Renal pelvis (tissue), 4 donors: ENCODE results near the gene LIG1. TPM values are rescaled to one million over a fixed set of nuclear protein-coding genes. Genes with fewer than 3 reads are reported as not detected.

Experiments
- DNase-seq: peaks from one replicate; pipeline ENCODE4 v3.0.0-alpha.2; 2013
- polyA plus RNA-seq, 3 donors: library from polyadenylated mRNA; unstranded; fragments of 120-200 nt; gene quantifications; one replicate each; pipeline ENCODE4 v1.2.1, GENCODE V29; 2013; ENCODE audit not compliant: insufficient read length in 3 of 3

The LIG1 gene
- polyA plus RNA-seq, 3 donors, result 72.0 to 77.7 (median 73.7) TPM

DNA sequence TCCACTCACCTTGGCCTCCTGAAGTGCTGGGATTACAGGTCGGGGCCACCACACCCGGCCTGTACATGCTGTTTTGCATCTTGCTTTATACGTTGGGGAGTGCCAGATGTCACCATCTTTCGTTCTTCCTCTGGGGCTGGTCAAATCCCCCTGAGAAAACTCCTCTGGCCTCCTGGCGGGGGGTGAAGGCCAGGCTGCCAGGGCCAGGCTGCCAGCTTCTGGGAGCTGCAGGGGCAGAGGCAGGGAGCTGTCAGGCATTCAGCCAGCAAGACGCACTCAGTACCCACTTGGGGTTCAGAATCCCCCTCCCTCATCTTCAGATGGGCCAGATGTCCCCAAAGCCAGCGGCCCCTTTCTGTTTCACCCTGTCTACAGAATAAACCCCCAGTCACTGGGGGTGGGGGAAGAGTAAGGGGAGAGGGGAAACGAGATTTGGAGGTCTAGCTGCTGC lies 16.4 kb upstream of the LIG1 start:
- DNase-seq, result no peak

GRCh38 chr19:48186015-48186414 lies 15.9 kb upstream of the LIG1 start:
- DNase-seq, result no peak

DNA sequence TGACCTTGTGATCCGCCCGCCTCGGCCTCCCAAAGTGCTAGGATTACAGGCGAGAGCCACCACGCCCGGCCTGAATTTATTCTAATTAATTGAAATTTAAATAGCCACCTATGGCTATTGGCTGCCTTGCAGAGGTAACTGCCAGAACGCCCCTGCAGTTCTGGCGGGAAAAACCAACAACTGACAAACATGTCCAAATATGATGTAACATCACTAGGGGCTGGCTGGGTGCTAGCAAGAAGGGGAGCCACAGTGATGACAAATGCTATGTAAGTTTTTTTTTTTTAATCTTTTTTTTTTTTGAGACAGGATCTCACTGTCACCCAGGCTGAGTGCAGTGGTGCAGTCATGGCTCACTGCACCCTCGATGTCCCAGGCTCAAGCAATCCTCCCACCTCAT lies 13.2 kb upstream of the LIG1 start:
- DNase-seq, result no peak

- DNase-seq, result no peak
Observed at GRCh38 chr19:48182434-48182833, 12.3 kb upstream of the LIG1 start.

- DNase-seq, result no peak
Observed at GRCh38 chr19:48181505-48181904, 11.4 kb upstream of the LIG1 start.

- DNase-seq, result no peak
Observed at GRCh38 chr19:48176226-48176625, 6.1 kb upstream of the LIG1 start.

GRCh38 chr19:48175578-48175977 lies 5.4 kb upstream of the LIG1 start:
- no peak for DNase-seq

DNA sequence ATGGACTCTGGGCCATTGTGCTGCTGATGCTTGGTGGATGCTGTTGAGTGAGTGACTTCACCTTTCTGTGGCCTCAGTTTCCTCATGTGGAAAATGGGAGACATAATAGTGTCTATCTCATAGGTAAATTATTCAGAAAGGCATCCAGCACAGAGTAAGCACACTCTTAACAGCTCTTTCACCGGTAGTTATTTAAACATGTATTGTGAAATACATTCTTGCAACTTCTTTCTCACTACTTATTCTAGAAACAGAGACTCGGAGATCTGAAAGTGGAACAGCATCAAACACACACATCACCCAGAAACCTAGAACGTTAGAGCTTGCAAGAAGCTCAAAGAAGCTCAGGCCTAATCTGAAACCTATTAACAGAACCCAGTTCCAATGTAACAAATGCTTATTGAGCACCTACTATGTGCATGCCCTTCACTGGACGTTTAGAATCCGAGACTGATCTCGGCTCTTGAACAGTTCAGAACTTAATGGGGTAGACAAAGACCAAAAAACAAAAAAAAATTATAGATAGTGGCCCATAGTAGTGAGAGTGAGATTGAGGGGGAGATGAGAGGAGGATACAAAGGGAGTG lies 4.4 kb upstream of the LIG1 start:
- no peak for DNase-seq

DNA sequence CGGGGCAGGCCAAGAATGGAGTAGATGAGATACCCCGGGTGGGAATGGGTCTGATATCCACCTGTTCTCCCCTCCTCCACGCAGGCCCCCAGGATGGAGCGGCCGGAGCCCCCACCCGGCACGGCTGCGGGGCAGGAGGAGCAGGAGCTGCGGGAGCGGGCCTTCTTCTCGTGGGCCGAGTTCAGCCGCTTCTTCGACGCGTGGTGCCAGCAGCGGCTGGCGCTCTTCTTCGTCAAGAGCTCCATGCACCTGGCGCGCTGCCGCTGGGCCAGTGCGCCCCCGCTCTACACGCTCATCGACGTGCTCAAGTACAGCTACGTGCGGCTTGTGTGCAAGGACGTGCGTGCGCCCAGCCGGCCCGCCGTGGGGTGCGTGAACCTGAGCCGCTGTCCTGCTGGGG lies 1.6 kb upstream of the LIG1 start:
- no peak for DNase-seq

DNA sequence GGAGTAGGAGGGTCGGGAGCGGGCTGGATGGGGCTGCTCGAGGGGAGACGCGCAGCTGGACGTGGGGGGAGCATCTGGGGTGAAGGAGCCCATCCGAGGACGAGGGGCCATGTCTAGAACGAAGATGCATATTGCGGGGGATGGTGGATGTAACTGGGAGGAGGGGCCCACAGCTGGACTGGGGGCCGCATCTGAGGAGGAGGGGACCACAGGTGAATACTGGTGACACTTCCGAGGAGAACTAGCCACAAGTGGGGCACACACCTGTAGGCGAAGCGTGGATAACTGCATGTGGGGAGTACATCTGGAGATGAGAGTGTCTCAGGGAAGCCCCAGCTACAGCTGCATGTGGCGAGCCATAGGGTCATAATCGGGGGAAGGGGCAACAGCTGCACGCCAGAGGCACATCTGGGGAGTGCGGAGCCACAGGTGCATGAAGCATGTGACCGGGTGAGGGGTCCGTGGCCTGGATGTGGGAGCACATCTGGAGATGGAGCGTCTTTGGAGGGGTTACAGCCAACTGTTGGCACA lies 738 bp upstream of the LIG1 start:
- no peak for DNase-seq

DNA sequence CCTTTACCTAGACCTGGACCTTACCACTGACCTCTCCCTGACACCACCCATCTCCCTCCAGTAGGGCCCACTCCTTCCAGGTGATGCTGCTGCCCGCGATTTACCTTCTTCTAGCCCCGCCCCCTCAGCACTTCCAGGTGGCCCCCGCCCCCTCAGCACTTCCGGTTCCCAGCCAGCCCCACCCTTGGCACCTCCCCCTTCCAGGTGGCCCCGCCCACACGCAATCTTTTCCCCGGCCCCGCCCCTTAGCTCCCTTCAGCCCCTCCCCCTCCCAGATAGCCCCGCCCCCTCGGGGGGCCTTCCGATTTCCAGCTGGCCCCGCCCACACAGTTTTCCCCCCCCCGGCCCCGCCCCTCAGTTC lies 586 bp downstream of the LIG1 start:
- peak; percentile 27 for DNase-seq

DNA sequence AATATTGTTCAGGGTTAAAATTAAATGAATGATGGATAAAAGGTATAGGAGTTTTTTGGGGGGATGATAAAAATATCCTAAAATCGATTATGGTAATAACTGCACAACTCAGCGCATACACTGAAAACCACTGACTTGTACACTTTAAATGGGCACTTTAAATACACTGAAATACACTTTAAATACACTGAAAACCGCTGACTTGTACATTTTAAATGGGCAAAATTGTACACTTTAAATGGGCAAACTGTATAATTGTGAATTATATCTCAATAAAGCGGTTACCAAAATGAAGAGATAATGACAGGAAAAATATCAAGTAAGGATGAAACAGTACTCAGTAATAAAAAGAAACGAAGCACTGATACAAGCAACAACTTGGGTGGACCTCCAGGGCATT lies 1.5 kb downstream of the LIG1 start:
- no peak for DNase-seq

DNA sequence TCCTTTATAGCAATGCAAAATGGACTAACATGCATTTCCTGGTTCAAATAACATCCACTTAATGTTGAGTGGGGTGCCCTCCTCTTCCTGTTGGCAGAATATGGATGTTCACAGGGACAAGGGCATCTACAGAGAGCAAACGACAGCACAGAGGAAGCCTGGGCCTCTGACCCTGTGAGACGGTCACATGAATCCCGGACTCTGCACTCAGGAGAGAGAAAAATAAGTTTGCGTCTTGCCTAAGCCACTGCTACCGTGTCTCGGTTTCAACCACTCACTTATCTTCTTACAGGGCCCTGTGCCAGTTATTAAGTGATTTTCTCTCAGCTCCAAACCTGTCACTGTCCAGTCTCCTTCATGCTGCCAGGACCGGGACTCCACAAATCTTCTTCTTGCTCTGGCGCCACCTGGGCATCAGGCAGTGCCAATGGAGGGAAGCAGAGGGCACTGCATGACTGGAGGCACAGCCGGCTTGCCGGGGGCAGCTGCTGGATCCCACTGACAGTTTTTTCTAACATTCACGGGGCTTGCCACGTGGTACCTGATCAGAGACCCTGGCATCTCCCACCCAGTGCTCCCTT lies 11.8 kb downstream of the LIG1 start:
- DNase-seq, result no peak

GRCh38 chr19:48154003-48154402 lies 16.1 kb downstream of the LIG1 start:
- DNase-seq, result no peak

DNA sequence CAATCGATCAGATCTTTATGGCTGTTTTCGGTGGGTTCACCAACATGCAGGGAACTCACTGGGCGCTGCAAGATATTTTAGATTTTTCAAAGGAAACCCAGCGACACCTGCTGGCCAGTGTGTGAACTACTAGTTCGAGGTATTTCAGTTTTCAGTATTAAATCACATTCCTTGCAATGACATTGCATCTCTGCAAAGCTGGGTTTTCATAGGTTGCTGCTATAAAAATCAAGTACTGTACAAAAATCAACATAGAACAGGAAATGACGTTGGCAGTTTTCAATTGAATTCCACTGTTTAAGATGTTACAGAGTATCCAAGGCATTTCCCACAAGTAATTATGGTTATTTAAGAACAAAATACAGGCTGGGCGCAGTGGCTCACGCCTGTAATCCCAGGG lies 17.6 kb downstream of the LIG1 start:
- peak; percentile 49 for DNase-seq

DNA sequence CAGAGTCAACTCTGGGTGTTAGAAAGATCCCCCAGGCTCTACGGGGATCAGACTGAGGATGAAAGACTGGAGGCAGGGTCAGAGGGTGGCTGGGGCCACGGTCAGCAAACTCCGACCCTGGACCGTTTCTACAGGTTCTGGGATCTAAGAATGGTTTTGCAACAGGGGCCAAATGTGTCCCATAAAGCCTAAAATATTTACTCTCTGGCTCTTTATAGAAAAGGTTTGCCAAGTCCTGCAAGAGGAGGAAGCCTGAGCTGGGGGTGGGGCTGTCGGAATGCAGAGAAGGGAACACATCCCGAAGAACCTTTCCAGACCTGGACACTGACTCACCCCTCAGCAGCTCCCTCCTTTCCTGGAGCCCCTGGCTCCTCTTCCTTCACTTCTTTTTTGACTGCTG lies 20.7 kb downstream of the LIG1 start:
- no peak for DNase-seq

- DNase-seq, result no peak
Observed at GRCh38 chr19:48148576-48148975, 21.6 kb downstream of the LIG1 start.

DNA sequence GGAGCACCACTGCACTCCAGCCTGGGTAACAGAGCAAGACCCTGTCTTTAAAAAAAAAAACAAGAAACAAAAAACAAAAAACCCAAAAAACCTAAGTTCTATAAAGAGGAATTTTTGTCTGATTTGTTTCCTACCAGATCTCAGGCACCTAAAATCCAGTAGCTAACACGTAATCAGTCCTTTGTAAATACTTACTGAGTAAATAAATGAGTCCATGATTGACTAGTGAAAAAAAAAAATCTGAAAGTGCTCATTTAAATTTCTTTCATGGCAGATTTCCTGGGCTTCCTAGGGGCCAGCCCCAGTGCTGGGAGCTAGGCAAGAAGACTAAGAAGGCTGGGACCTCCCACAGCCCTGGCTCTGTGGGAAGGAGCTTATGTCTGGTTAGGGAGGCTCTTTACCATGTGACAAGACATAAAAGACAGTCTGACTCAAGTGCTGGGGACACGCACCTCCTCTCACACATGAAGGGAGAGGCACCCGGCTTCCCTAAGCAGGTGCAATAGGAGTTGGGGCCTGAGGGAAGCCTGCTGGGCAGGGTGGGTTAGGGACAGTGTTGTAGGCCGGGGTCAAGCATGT lies 22.5 kb downstream of the LIG1 start:
- DNase-seq, result no peak

GRCh38 chr19:48139053-48139452 lies 31.1 kb downstream of the LIG1 start:
- no peak for DNase-seq

GRCh38 chr19:48137411-48137810 lies 32.7 kb downstream of the LIG1 start:
- DNase-seq, result no peak

DNA sequence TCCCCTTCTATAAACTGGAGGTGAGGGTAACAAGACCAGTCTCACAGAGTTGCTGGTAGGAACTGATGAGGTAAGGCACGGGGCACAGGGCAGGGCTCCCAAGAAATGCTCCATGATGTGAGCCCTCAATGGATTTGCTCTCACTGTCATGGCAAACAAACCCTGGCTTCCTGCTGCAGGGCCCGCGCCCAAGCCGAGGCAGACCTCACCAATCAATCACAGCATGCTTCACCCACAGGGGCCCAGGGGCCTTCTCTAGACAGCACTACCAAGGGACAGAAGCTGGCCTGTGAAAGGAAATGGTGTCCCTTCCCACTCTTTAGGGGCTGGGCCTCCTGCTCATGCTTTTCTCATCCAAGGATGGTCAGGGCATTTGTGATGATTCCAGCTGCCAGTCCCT lies 33.6 kb downstream of the LIG1 start:
- DNase-seq, result no peak

DNA sequence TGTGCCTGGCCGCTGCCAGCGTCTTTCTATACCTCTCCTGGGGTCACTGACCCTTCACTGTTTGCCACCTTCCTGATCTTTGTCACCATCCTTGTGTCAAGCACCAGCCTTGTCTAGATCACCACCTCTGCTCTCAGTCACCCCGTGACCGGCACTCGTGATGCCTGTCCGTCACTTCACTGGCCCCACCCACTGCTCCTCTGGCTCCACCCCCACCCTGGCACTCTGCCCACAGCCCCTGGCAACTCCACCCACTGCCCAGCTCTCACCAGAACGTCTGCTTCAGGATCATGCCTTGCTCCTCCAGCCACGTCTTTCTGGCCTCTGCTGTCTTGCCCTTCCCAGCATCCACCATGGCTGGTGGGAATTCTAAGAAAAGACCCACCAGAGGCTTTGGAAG lies 34.7 kb downstream of the LIG1 start:
- no peak for DNase-seq

GRCh38 chr19:48133094-48133493 lies 37.0 kb downstream of the LIG1 start:
- no peak for DNase-seq

DNA sequence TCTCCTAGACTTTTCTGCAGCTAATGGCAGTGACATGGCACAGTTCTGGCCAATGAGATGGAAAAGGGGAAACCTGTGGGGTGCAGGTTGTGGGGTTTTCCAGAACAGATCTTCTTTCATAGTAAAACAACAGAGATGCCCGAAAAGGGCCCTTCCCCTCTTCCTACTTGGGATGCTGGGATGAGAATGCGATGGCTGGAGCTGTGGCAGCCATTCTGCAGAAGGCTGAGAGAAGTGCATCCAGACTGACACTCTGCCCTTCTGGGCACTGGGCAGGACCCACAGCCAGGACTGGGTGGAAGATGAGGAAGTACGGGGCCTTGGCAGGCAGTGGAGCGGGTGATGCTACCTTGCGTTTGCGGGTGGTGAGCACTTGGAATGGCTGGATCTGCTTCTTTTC lies 42.6 kb downstream of the LIG1 start:
- DNase-seq, result no peak
